HCT116 (cell line): Measurements from ENCODE around the gene BTLA. TPM values are rescaled to one million over a fixed set of nuclear protein-coding genes. Genes with fewer than 3 reads are reported as not detected.

Experiments used
- ATAC-seq: fragments of 200-7000 bp; cut with Tn5 transposase; 2 replicates; pipeline ENCODE4 v1.9.1; 2020; ENCODE audit warnings: mild to moderate bottlenecking, moderate library complexity
- BruUV-seq: library from RNA; stranded (reverse); fragments of 400-500 nt; replicated peaks from 2 replicates; lab custom pipeline; 2021; lab: Mats Ljungman, UMichigan
- CTCF ChIA-PET: fragments of 300-600 bp; sonication (Branson Sonifier 250); formaldehyde crosslinking; loops from one replicate; lab custom pipeline; 2021; ENCODE audit warnings: antibody characterized with exemption; lab: Charles Lee
- POLR2A ChIA-PET: fragments of 300-600, 350-600 bp; sonication (Branson Sonifier 250); formaldehyde crosslinking; loops from one replicate; lab custom pipeline; 2021; ENCODE audit warnings: antibody characterized with exemption; lab: Charles Lee
- RAD21 ChIA-PET, 2 experiments: fragments of 300-600 bp; sonication (Branson Sonifier 250); formaldehyde crosslinking; loops; one replicate each; lab custom pipeline; 2023; ENCODE audit warnings: low total read pairs in 2 of 2; ENCODE audit not compliant: uncharacterized antibody in 2 of 2, unreplicated experiment in 2 of 2, low non-redundant PET in 1 of 2; lab: Charles Lee
- DNase-seq: peaks from one replicate; pipeline ENCODE4 v3.0.0-alpha.2; 2010; ENCODE audit warnings: low read depth, low spot score
- H2AFZ ChIP-seq: fragments of 200-600 bp; shearing (Covaris generic), sonication (generic); 2 replicates; pipeline ENCODE4 v1.6.1; 2017; ENCODE audit warnings: low read depth, mixed run types, mixed read lengths, antibody characterized with exemption, low read length; ENCODE audit not compliant: poor library complexity, severe bottlenecking
- H3K27ac ChIP-seq: 2 replicates; pipeline ENCODE4 v1.5.1; 2012; ENCODE audit warnings: low read depth, low read length
- H3K27me3 ChIP-seq: fragments of 200-600 bp; sonication (generic); 2 replicates; pipeline ENCODE4 v1.6.1; 2016; ENCODE audit warnings: mixed run types, low read length, mixed read lengths; ENCODE audit not compliant: insufficient read depth
- H3K36me3 ChIP-seq, 2 experiments: fragments of 200-500 bp in 1 of 2; fragments of 200-600 bp in 1 of 2; sonication (Bioruptor generic) in 1 of 2; sonication (generic) in 1 of 2; 2 replicates each; pipeline versions ENCODE4 v1.5.1 to v1.6.1; 2014 to 2016; ENCODE audit warnings: low read length in 2 of 2, inconsistent platforms in 1 of 2, mixed read lengths in 1 of 2, mixed run types in 1 of 2; ENCODE audit not compliant: insufficient read depth in 2 of 2, control insufficient read depth in 1 of 2
- H3K4me1 ChIP-seq, 2 experiments: fragments of 200-600 bp in 1 of 2; sonication (generic) in 1 of 2; 2 replicates each; pipeline versions ENCODE4 v1.5.1 to v1.6.1; 2012 to 2017; ENCODE audit warnings: low read length in 2 of 2, inconsistent platforms in 1 of 2, mild to moderate bottlenecking in 1 of 2, mixed read lengths in 1 of 2, mixed run types in 1 of 2, moderate library complexity in 1 of 2; ENCODE audit not compliant: insufficient read depth in 2 of 2, control insufficient read depth in 1 of 2
- H3K4me2 ChIP-seq: fragments of 200-600 bp; sonication (generic); 2 replicates; pipeline ENCODE4 v1.6.1; 2017; ENCODE audit warnings: mixed run types, low read length, mixed read lengths
- H3K4me3 ChIP-seq, 2 experiments: fragments of 200-600 bp in 1 of 2; sonication (generic) in 1 of 2; replicated peaks in 1 of 2; 2 replicates each; pipeline ENCODE4 v1.5.1; 2011 to 2016; ENCODE audit warnings: low read length in 2 of 2, control low read depth in 1 of 2, low read depth in 1 of 2, mild to moderate bottlenecking in 1 of 2, mixed read lengths in 1 of 2, mixed run types in 1 of 2
- H3K79me2 ChIP-seq: fragments of 200-600 bp; sonication (generic); 2 replicates; pipeline ENCODE4 v1.6.1; 2017; ENCODE audit warnings: mild to moderate bottlenecking, mixed run types, low read length, moderate library complexity, mixed read lengths; ENCODE audit not compliant: insufficient read depth
- H3K9ac ChIP-seq: fragments of 200-600 bp; sonication (generic); 2 replicates; pipeline ENCODE4 v1.6.1; 2016; ENCODE audit warnings: low read length, mixed read lengths
- H3K9me2 ChIP-seq: fragments of 200-600 bp; sonication (generic), shearing (Covaris generic); 2 replicates; pipeline ENCODE4 v1.6.1; 2017; ENCODE audit warnings: mixed run types, mild to moderate bottlenecking, moderate library complexity; ENCODE audit not compliant: insufficient read depth
- H3K9me3 ChIP-seq, 2 experiments: fragments of 200-500 bp in 1 of 2; fragments of 200-600 bp in 1 of 2; sonication (Bioruptor generic) in 1 of 2; sonication (generic) in 1 of 2; 2 replicates each; pipeline ENCODE4 v1.6.1; 2014 to 2017; ENCODE audit warnings: low read length in 2 of 2, mixed read lengths in 2 of 2, inconsistent platforms in 1 of 2, low read depth in 1 of 2, mild to moderate bottlenecking in 1 of 2, mixed run types in 1 of 2, moderate library complexity in 1 of 2; ENCODE audit not compliant: control insufficient read depth in 1 of 2, insufficient read depth in 1 of 2
- H4K20me1 ChIP-seq: fragments of 200-600 bp; sonication (generic), shearing (Covaris generic); 2 replicates; pipeline ENCODE4 v1.6.1; 2017; ENCODE audit warnings: mixed run types, mild to moderate bottlenecking, moderate library complexity; ENCODE audit not compliant: insufficient read depth
- ATF3 ChIP-seq: IDR thresholded peaks from 2 replicates; pipeline ENCODE4 v1.6.1; 2012
- CBX3 ChIP-seq: IDR thresholded peaks from 2 replicates; pipeline ENCODE4 v1.6.1; 2012; ENCODE audit warnings: low read depth
- EGR1 ChIP-seq: IDR thresholded peaks from 2 replicates; pipeline ENCODE4 v1.6.1; 2012; ENCODE audit warnings: low read depth
- EZH2phosphoT487 ChIP-seq: fragments of 200-600 bp; IDR thresholded peaks from 2 replicates; pipeline ENCODE4 v1.6.1; 2018; ENCODE audit warnings: antibody characterized with exemption, borderline replicate concordance
- FOSL1 ChIP-seq: IDR thresholded peaks from 2 replicates; pipeline ENCODE4 v1.6.1; 2012; ENCODE audit warnings: low read depth
- MAX ChIP-seq: IDR thresholded peaks from 2 replicates; pipeline ENCODE4 v1.6.1; 2012
- POLR2A ChIP-seq: IDR thresholded peaks from 2 replicates; pipeline ENCODE4 v1.7.0; 2011; ENCODE audit warnings: borderline replicate concordance; ENCODE audit not compliant: insufficient read depth, insufficient read length; ENCODE audit errors: extremely low read depth
- REST ChIP-seq: IDR thresholded peaks from 2 replicates; pipeline ENCODE4 v1.6.1; 2012; ENCODE audit warnings: low read depth
- SRF ChIP-seq: IDR thresholded peaks from 2 replicates; pipeline ENCODE4 v1.6.1; 2012; ENCODE audit warnings: low read depth
- YY1 ChIP-seq: IDR thresholded peaks from 2 replicates; pipeline ENCODE4 v1.6.1; 2011; ENCODE audit warnings: low read length, low read depth, moderate library complexity, mild to moderate bottlenecking; ENCODE audit not compliant: insufficient replicate concordance; ENCODE audit errors: extremely low read depth
- ZNF274 ChIP-seq: fragments of 200-500 bp; sonication (Bioruptor generic); IDR thresholded peaks from 2 replicates; pipeline ENCODE4 v1.6.1; 2014; ENCODE audit warnings: mild to moderate bottlenecking, low read depth, low read length, inconsistent platforms
- intact Hi-C: fragments of 100-400 bp; cut with micrococcal nuclease; formaldehyde crosslinking; loops from 2 replicates; pipeline ENCODE4 v1.10.0; 2022
- total RNA-seq: library from RNA; stranded (reverse); gene quantifications from one replicate; pipeline ENCODE4 v1.2.1, GENCODE V29; 2021; ENCODE audit not compliant: unreplicated experiment

BTLA gene
- total RNA-seq, 1 experiment from 2014 or later: 0.17 TPM

DNA sequence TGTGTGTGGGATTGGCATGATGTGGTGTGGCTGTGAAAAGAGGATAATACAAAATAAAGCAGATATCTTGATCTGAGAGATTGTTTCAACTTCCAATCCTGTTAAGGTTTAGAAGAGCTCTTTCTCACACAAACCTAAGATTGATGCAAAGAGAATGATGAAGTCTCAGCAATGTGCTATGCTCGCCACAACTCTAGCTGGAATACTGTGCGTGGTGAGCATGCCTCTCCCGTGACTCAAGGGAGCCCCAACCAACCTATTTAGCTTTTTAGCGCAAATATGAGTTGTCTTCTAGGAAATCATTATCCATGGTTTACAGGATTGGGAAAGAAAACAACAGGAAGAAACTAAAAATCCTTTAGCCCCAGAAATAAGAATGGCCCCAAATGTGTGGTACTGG, 28.5 kb downstream of the BTLA start:
- BruUV-seq: no TSS peak
- ChIA-PET CTCF (no interaction called here), POLR2A (no interaction called here), RAD21 (no interaction called here)
- Histone ChIP-seq H3K4me2 (no peak overlapping the region), H3K27ac (no peak overlapping the region), H3K4me3 (no peak overlapping the region), H2AFZ (no peak overlapping the region), H3K9me2 (no peaks in the 10 kb centered on the region), H3K4me1 (no peaks in the 10 kb centered on the region), H3K36me3 (no peaks in the 10 kb centered on the region), H3K9me3 (no peaks in the 10 kb centered on the region), H4K20me1 (no peaks in the 10 kb centered on the region), H3K79me2 (no peaks in the 10 kb centered on the region), H3K9ac (no peak overlapping the region), H3K27me3 (no peaks in the 10 kb centered on the region)
- intact Hi-C loops: no loop called here
- DNase-seq: no peak
- no peak for ATAC-seq
- TF ChIP-seq POLR2A (no peak), FOSL1 (no peak), SRF (no peak), YY1 (no peak), EZH2phosphoT487 (no peak), ATF3 (no peak), EGR1 (no peak), REST (no peak), ZNF274 (no peak), CBX3 (no peak), MAX (no peak)
